ENCODE measurements around the gene BEND6.
A peak's percentile ranks its signal among the peaks of the same experiment; 100 is the strongest.

DNA sequence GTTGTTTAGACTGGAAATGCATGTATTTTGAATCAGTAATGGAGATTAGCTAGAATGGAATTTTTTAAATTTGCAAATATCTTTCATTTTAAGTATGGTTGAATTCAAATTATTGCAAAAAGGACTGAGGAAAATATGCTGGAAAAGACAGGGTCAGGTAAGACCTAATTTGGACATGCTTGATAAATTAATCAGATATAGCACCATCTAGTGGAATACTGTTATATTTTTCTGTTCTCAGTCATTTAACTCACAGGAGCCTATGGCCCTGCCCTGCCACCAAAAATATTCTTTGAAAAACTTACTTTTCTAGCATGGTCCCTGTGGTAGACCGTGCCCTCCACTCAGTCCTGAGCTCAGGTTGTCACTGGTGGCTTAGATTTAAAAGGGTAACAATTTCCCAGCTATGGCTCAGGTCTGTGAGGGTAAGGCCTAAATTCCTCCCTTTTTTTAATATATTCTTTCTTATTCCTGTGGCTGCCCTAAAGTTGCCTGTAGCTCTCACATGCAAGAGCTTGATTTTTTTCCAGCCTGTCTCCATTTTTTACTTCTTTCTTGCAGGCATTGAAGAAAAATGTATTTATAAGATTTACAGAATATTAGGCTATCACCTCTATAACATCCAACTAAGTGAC is 66.3 kb downstream of the BEND6 start:
- TF ChIP-seq, protein P1, sequence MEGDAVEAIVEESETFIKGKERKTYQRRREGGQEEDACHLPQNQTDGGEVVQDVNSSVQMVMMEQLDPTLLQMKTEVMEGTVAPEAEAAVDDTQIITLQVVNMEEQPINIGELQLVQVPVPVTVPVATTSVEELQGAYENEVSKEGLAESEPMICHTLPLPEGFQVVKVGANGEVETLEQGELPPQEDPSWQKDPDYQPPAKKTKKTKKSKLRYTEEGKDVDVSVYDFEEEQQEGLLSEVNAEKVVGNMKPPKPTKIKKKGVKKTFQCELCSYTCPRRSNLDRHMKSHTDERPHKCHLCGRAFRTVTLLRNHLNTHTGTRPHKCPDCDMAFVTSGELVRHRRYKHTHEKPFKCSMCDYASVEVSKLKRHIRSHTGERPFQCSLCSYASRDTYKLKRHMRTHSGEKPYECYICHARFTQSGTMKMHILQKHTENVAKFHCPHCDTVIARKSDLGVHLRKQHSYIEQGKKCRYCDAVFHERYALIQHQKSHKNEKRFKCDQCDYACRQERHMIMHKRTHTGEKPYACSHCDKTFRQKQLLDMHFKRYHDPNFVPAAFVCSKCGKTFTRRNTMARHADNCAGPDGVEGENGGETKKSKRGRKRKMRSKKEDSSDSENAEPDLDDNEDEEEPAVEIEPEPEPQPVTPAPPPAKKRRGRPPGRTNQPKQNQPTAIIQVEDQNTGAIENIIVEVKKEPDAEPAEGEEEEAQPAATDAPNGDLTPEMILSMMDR (IDR thresholded peaks at IDR 0.05), result peak; percentile 23 to 56 (median 50)
- TF ChIP-seq POLR2A (IDR thresholded peaks at IDR 0.05), result no peak

Data from body of pancreas (tissue), 4 donors.